Midbrain (tissue), 1 donor: ENCODE data around the gene STIP1.

Experiments
- DNase-seq: peaks from one replicate; lab custom pipeline; 2025; lab: John Stamatoyannopoulos, UW

The STIP1 gene

GRCh38 chr11:64198511-64198910 lies 12.5 kb downstream of the STIP1 start:
- DNase-seq: no peak

GRCh38 chr11:64201543-64201942 lies 15.6 kb downstream of the STIP1 start:
- no peak for DNase-seq

GRCh38 chr11:64202992-64203391 lies 17.0 kb downstream of the STIP1 start:
- no peak for DNase-seq

GRCh38 chr11:64203421-64204079 lies 17.6 kb downstream of the STIP1 start:
- no peak for DNase-seq

- DNase-seq: no peak
Observed at GRCh38 chr11:64204080-64204440, 18.1 kb downstream of the STIP1 start.

- peak; percentile 88 for DNase-seq
Observed at GRCh38 chr11:64204464-64204989, 18.6 kb downstream of the STIP1 start.

- no peak for DNase-seq
Observed at GRCh38 chr11:64206457-64207255, 20.7 kb downstream of the STIP1 start, which contains the start of gene FERMT3. FERMT3 (plus strand) TSS chr11:64206721; CDS start chr11:64207365, 644 bp downstream.

GRCh38 chr11:64207256-64208085 lies 21.5 kb downstream of the STIP1 start:
- no peak for DNase-seq

GRCh38 chr11:64208086-64208795 lies 22.3 kb downstream of the STIP1 start:
- no peak for DNase-seq

GRCh38 chr11:64208796-64209562 lies 23.0 kb downstream of the STIP1 start:
- peak; percentile 29 for DNase-seq

GRCh38 chr11:64209563-64209843 lies 23.5 kb downstream of the STIP1 start:
- DNase-seq: no peak

GRCh38 chr11:64210301-64211020 lies 24.5 kb downstream of the STIP1 start:
- DNase-seq: no peak

- no peak for DNase-seq
Observed at GRCh38 chr11:64211181-64211872, 25.4 kb downstream of the STIP1 start.

- DNase-seq: no peak
Observed at GRCh38 chr11:64216879-64217278, 30.9 kb downstream of the STIP1 start.

- DNase-seq: no peak
Observed at GRCh38 chr11:64218628-64219353, 32.8 kb downstream of the STIP1 start.

GRCh38 chr11:64219354-64219684 lies 33.3 kb downstream of the STIP1 start:
- DNase-seq: no peak

GRCh38 chr11:64219755-64220154 lies 33.8 kb downstream of the STIP1 start:
- DNase-seq: no peak

GRCh38 chr11:64220271-64220670 lies 34.3 kb downstream of the STIP1 start:
- DNase-seq: no peak

- DNase-seq: no peak
Observed at GRCh38 chr11:64220798-64221197, 34.8 kb downstream of the STIP1 start.
